ENCODE measurements around the gene COL4A2. TPM values are rescaled to one million over a fixed set of nuclear protein-coding genes. Genes with fewer than 3 reads are reported as not detected.

COL4A2 gene
- total RNA-seq, 1 donor from 2014 or later: 180 TPM

GRCh38 chr13:110454956-110455355 is 147.9 kb downstream of the COL4A2 start:
- no peak for DNase-seq (ENCODE audit: extremely low spot score in 2 of 2)
- no peak overlapping the region for H3K27ac ChIP-seq
- H3K36me3 ChIP-seq: peaks cover 0 to 26% of the 10 kb centered on the region in 2 donors
- H3K9me3 ChIP-seq: no peaks in the 10 kb centered on the region
- intact Hi-C loops (cut with DNase I): no loop called here
- H3K4me3 ChIP-seq: no peak overlapping the region
- TF ChIP-seq, protein P1, sequence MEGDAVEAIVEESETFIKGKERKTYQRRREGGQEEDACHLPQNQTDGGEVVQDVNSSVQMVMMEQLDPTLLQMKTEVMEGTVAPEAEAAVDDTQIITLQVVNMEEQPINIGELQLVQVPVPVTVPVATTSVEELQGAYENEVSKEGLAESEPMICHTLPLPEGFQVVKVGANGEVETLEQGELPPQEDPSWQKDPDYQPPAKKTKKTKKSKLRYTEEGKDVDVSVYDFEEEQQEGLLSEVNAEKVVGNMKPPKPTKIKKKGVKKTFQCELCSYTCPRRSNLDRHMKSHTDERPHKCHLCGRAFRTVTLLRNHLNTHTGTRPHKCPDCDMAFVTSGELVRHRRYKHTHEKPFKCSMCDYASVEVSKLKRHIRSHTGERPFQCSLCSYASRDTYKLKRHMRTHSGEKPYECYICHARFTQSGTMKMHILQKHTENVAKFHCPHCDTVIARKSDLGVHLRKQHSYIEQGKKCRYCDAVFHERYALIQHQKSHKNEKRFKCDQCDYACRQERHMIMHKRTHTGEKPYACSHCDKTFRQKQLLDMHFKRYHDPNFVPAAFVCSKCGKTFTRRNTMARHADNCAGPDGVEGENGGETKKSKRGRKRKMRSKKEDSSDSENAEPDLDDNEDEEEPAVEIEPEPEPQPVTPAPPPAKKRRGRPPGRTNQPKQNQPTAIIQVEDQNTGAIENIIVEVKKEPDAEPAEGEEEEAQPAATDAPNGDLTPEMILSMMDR (IDR thresholded peaks at IDR 0.05): no peak
- TF ChIP-seq POLR2AphosphoS5 (IDR thresholded peaks at IDR 0.05; ENCODE audit: insufficient read depth in 1 of 2, low read depth in 1 of 2) (no peak), POLR2A (IDR thresholded peaks at IDR 0.05) (no peak)
- no peaks in the 10 kb centered on the region for H3K27me3 ChIP-seq
- peaks cover 3% of the 10 kb centered on the region for H3K4me1 ChIP-seq

- Histone ChIP-seq H3K4me1 (peaks cover 3% of the 10 kb centered on the region), H3K27me3 (no peaks in the 10 kb centered on the region), H3K4me3 (no peak overlapping the region), H3K27ac (no peak overlapping the region), H3K36me3 (peaks cover 0 to 21% of the 10 kb centered on the region in 2 donors), H3K9me3 (no peaks in the 10 kb centered on the region)
- intact Hi-C loops (cut with DNase I): no loop called here
- DNase-seq (ENCODE audit: extremely low spot score in 2 of 2): no peak
- no peak for TF ChIP-seq POLR2AphosphoS5 (IDR thresholded peaks at IDR 0.05; ENCODE audit: insufficient read depth in 1 of 2, low read depth in 1 of 2)
- TF ChIP-seq POLR2A (IDR thresholded peaks at IDR 0.05): no peak
- TF ChIP-seq, protein P1 (IDR thresholded peaks at IDR 0.05): no peak
Observed at GRCh38 chr13:110455444-110455843, 148.4 kb downstream of the COL4A2 start.

- H3K27ac ChIP-seq: no peak overlapping the region
- no peaks in the 10 kb centered on the region for H3K27me3 ChIP-seq
- no peak for TF ChIP-seq POLR2A (IDR thresholded peaks at IDR 0.05)
- TF ChIP-seq, protein P1 (IDR thresholded peaks at IDR 0.05): peak; percentile 30 to 56 (median 46)
- peak in 1 of 2 donors; percentile 45 for TF ChIP-seq POLR2AphosphoS5 (IDR thresholded peaks at IDR 0.05; ENCODE audit: insufficient read depth in 1 of 2, low read depth in 1 of 2)
- H3K4me1 ChIP-seq: peaks cover 3% of the 10 kb centered on the region
- intact Hi-C loops (cut with DNase I): no loop called here
- H3K36me3 ChIP-seq: peaks cover 0 to 16% of the 10 kb centered on the region in 2 donors
- H3K4me3 ChIP-seq: no peak overlapping the region
- no peaks in the 10 kb centered on the region for H3K9me3 ChIP-seq
- no peak for DNase-seq (ENCODE audit: extremely low spot score in 2 of 2)
Observed at GRCh38 chr13:110455941-110456340, 148.9 kb downstream of the COL4A2 start.

DNA sequence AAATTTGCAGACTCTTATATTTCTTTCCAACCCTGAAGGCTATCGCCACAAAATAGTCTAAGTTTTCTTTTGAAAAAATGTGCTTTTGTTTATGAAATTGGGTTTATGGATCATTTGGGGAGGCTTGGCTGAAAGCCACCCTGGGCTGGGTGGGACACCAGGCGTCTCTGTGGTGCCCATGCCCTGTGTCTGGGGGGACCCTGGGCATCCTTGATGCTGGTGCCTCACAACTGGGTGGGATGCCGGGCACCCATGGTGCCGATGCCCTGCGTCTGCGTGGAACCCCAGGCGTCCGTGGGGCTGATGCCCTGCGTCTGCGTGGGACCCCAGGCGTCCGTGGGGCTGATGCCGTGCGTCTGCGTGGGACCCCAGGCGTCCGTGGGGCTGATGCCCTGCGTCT is 149.5 kb downstream of the COL4A2 start:
- intact Hi-C loops (cut with DNase I): no loop called here
- H3K27ac ChIP-seq: no peak overlapping the region
- no peak overlapping the region for H3K4me3 ChIP-seq
- TF ChIP-seq POLR2A (IDR thresholded peaks at IDR 0.05): no peak
- H3K9me3 ChIP-seq: no peaks in the 10 kb centered on the region
- peaks cover 3% of the 10 kb centered on the region for H3K4me1 ChIP-seq
- peaks cover 0 to 10% of the 10 kb centered on the region in 2 donors for H3K36me3 ChIP-seq
- H3K27me3 ChIP-seq: no peaks in the 10 kb centered on the region
- no peak for DNase-seq (ENCODE audit: extremely low spot score in 2 of 2)

- H3K9me3 ChIP-seq: no peaks in the 10 kb centered on the region
- no peak for DNase-seq (ENCODE audit: extremely low spot score in 2 of 2)
- H3K4me3 ChIP-seq: no peak overlapping the region
- peaks cover 0 to 10% of the 10 kb centered on the region in 2 donors for H3K36me3 ChIP-seq
- peaks cover 3% of the 10 kb centered on the region for H3K4me1 ChIP-seq
- H3K27ac ChIP-seq: no peak overlapping the region
- intact Hi-C loops (cut with DNase I): no loop called here
- H3K27me3 ChIP-seq: no peaks in the 10 kb centered on the region
- no peak for TF ChIP-seq POLR2AphosphoS5 (IDR thresholded peaks at IDR 0.05; ENCODE audit: insufficient read depth in 1 of 2, low read depth in 1 of 2)
- no peak for TF ChIP-seq POLR2A (IDR thresholded peaks at IDR 0.05)
- TF ChIP-seq, protein P1 (IDR thresholded peaks at IDR 0.05): no peak
Observed at GRCh38 chr13:110457361-110457760, 150.3 kb downstream of the COL4A2 start.

All from vagina (tissue), 2 donors.